GM10248 (cell line): ENCODE data around the gene ANKRD13A.

Source experiments
- CTCF ChIA-PET: fragments of 300-600 bp; sonication (Branson Sonifier 250); formaldehyde crosslinking; extraction: SDS; loops from one replicate; lab custom pipeline; 2021; ENCODE audit warnings: antibody characterized with exemption; lab: Yijun Ruan, JAX
- POLR2A ChIA-PET: fragments of 350-650 bp; sonication (Branson Sonifier 250); formaldehyde crosslinking; extraction: SDS; loops from one replicate; lab custom pipeline; 2020; ENCODE audit warnings: antibody characterized with exemption; lab: Yijun Ruan, JAX
- DNase-seq: peaks from one replicate; pipeline ENCODE4 v3.0.0; 2012; ENCODE audit errors: extremely low spot score
- TF ChIP-seq, protein P1 (sequence below): IDR thresholded peaks from 2 replicates; pipeline ENCODE4 v1.5.1; 2012; ENCODE audit warnings: mild to moderate bottlenecking, low read depth; ENCODE audit errors: extremely low read depth, missing control alignments, control extremely low read depth

Gene ANKRD13A

DNA sequence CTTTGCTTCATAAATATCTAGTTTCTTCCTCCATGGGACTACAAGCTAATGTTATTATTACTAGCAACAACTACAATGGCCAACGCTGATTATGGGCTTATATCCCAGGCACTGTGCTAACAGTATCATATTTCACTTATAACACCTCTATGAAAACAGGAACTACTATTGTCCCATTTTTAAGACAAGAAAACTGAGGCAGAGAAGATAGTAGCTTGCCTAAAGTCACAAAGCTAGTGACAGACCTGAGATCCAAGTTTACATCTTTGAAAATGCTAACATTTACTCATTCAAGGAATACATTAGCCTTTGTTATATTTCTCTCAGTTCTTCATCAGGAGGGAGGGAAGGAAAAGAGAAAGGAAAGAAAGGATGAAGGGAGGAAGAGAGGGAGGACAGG is 35.9 kb upstream of the ANKRD13A start:
- DNase-seq: no peak
- ChIA-PET CTCF (interaction anchor here (2.1 kb wide), 1 partner anchor 14 kb away, joined by 6 read pairs; no protein-coding TSS in a partner anchor), POLR2A (no interaction called here)
- TF ChIP-seq, protein P1, sequence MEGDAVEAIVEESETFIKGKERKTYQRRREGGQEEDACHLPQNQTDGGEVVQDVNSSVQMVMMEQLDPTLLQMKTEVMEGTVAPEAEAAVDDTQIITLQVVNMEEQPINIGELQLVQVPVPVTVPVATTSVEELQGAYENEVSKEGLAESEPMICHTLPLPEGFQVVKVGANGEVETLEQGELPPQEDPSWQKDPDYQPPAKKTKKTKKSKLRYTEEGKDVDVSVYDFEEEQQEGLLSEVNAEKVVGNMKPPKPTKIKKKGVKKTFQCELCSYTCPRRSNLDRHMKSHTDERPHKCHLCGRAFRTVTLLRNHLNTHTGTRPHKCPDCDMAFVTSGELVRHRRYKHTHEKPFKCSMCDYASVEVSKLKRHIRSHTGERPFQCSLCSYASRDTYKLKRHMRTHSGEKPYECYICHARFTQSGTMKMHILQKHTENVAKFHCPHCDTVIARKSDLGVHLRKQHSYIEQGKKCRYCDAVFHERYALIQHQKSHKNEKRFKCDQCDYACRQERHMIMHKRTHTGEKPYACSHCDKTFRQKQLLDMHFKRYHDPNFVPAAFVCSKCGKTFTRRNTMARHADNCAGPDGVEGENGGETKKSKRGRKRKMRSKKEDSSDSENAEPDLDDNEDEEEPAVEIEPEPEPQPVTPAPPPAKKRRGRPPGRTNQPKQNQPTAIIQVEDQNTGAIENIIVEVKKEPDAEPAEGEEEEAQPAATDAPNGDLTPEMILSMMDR: no peak

DNA sequence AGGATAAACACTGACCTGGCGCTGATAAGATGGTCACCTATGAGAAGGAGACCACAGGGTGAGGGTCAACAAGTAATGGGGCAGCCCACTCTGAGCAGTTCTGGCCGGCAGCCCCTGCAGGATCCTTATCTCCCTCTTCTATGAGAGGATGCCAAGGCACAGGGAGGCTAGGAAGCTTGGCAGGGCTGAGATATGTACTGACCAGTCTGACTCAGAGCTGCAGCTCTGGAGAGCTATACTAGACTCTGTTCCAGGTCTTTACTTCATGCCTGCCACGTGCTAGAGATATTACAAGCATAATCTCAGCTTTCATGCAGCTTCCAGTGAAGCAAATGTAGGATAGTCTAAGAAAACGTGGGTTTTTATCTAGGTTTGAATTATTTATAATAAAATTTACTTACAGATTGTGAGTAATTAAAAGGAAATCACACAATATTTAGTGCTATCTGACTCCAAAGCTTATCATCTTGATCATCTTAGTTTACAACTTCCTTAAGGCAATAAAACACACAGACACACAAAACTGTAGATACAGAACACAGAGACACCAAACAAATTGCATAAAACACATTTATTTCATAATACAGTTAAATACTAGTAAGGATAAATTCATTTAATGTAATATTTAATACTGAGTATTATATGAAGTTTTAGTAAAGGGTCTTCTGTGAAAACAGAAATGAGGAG is 35.3 kb upstream of the ANKRD13A start:
- DNase-seq: no peak
- TF ChIP-seq, protein P1: no peak
- POLR2A ChIA-PET: no interaction called here
- CTCF ChIA-PET: interaction anchor here (2.1 kb wide), 1 partner anchor 13 kb away, joined by 6 read pairs; no protein-coding TSS in a partner anchor

DNA sequence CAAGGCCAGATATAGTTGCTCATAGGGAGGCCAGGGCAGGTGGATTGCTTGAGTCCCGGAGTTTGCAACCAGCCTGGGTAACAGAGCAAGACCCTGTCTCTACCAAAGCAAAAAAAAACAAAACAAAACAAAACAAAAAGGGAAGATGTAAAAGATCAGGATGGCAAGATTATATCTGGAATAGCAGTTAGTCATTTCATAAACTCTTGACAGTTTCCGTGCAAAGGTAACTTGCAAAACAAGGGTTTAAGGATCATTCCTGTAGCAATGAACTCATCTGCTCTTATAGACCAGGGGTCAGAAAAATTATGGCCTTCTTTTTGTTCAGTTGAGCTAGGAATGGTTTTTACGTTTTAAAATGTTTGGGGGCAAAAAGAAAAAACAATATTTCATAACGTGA is 32.7 kb upstream of the ANKRD13A start:
- CTCF ChIA-PET: interaction anchor here (1.4 kb wide), 1 partner anchor 25 kb away, joined by 3 read pairs; no protein-coding TSS in a partner anchor

DNA sequence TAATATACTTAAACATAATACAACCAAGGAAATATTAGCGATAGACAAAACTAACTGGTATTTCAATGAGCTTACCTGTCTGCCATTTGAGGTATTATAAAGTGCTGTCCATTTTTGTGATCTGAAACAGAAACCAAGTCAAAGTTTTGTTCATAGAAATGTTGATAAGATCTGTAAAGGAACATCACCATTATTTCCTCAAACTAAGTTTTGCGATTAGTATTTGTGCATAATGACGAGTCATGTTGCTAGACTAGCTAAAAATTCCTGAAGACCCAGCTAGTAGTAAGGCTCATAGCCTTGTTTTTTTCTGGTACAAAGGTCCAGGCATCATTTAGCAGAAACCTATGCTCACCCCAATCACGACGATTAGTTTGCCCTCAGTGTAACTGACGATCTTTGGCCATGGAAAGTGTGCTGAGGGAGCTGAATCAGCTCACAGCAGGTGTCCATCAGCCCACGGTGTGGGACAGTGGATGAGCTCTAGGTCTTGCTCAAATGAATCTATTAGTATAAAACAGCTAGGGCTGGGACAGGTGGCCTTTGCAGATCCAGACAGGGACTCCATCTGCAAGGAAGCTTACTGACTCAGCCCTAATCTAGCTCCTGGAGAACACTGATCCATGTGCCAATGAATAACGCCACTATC is 31.7 kb upstream of the ANKRD13A start:
- TF ChIP-seq, protein P1: no peak
- no peak for DNase-seq
- ChIA-PET CTCF (interaction anchor here (1.0 to 1.4 kb wide), 2 partner anchors 24 to 370 kb away, joined by 3 read pairs; no protein-coding TSS in a partner anchor), POLR2A (interaction anchor here (0.6 kb wide), 1 partner anchor 464 kb away, joined by 4 read pairs; no protein-coding TSS in a partner anchor)

More for the DNA sequence above, 32.7 kb upstream of the ANKRD13A start:
- TF ChIP-seq, protein P1: no peak
- DNase-seq: no peak
- POLR2A ChIA-PET: no interaction called here

DNA sequence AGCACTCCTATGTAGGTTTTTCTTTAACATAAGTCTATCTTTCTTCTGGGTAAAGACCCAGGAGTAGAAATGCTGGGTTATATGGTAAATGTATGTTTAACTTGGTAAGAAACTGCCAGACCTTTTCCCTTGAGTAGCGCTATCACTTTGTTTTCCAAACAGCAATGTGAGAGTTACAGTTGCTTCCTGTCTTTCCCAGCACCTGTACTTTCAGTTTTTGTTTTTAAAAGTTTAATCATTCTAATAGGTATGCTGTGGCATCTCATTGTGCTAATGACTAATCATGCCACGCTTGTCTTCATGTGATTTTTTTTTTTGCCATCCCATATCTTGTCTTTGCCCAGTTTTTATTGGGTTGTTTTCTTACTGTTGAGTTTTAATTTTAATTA is 31.2 kb upstream of the ANKRD13A start:
- no peak for DNase-seq
- POLR2A ChIA-PET: no interaction called here
- CTCF ChIA-PET: interaction anchor here (1.0 kb wide), 1 partner anchor 371 kb away, joined by 3 read pairs; no protein-coding TSS in a partner anchor
- TF ChIP-seq, protein P1: no peak

DNA sequence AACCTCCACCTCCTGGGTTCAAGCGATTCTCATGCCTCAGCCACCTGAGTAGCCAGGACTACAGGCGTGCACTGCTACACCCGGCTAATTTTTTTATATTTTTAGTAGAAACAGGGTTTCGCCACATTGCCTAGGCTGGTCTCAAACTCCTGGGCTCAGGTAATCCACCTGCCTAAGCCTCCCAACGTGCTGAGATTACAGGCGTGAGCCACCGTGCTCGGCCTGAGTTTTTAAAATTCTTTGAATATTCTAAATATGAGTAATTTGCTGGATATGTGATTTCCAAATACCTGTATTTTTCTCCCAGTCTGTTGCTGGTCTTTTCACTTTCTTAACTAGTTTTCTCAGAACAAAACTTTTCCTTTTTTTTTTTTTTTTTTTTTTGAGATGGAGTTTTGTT is 30.4 kb upstream of the ANKRD13A start:
- CTCF ChIA-PET: no interaction called here
- POLR2A ChIA-PET: no interaction called here
- TF ChIP-seq, protein P1: no peak
- DNase-seq: no peak
